HEK293 (cell line): ENCODE data around the gene PGC.

ENCODE experiments used
- CTCF ChIA-PET: fragments of 350-600 bp; formaldehyde crosslinking; extraction: SDS; loops from one replicate; lab custom pipeline; 2021; ENCODE audit warnings: antibody characterized with exemption; lab: Yijun Ruan, JAX
- POLR2A ChIA-PET: fragments of 300-600 bp; formaldehyde crosslinking; extraction: SDS; loops from one replicate; lab custom pipeline; 2020; ENCODE audit warnings: antibody characterized with exemption, inconsistent platforms; lab: Yijun Ruan, JAX
- H3K27ac ChIP-seq: fragments of 200-500 bp; sonication (Bioruptor generic); 2 replicates; pipeline ENCODE4 v1.5.1; 2014; ENCODE audit warnings: low read depth, low read length, control low read depth, inconsistent platforms; ENCODE audit errors: extremely low read depth
- H3K36me3 ChIP-seq, 2 experiments: fragments of 200-500 bp in 1 of 2; sonication (Bioruptor generic) in 1 of 2; 1 replicate in 1 of 2; 2 replicates in 1 of 2; pipeline ENCODE4 v1.5.1; 2014 to 2017; ENCODE audit warnings: inconsistent platforms in 2 of 2, low read length in 2 of 2; ENCODE audit not compliant: control insufficient read depth in 2 of 2, insufficient read depth in 1 of 2
- H3K4me1 ChIP-seq: fragments of 200-500 bp; sonication (Bioruptor generic); 2 replicates; pipeline ENCODE4 v1.5.1; 2014; ENCODE audit warnings: mild to moderate bottlenecking, low read length, inconsistent platforms; ENCODE audit not compliant: control insufficient read depth, insufficient read depth
- H3K4me3 ChIP-seq: 2 replicates; pipeline ENCODE4 v1.5.1; 2011; ENCODE audit warnings: low read depth, mild to moderate bottlenecking, control low read depth, low read length, moderate library complexity
- H3K9me3 ChIP-seq: fragments of 200-500 bp; sonication (Bioruptor generic); 2 replicates; pipeline ENCODE4 v1.5.1; 2014; ENCODE audit warnings: low read depth, low read length, inconsistent platforms; ENCODE audit not compliant: control insufficient read depth, insufficient read depth
- BCL11A ChIP-seq: fragments of 450-650 bp; formaldehyde crosslinking; IDR thresholded peaks from 2 replicates; pipeline ENCODE4 v1.5.1; 2016; ENCODE audit warnings: low read depth, missing biosample characterization, missing genetic modification characterization
- EGR2 ChIP-seq: fragments of 450-650 bp; formaldehyde crosslinking; IDR thresholded peaks from 2 replicates; pipeline ENCODE4 v1.5.1; 2016; ENCODE audit warnings: low read depth, missing biosample characterization, missing genetic modification characterization
- GFI1B ChIP-seq: fragments of 450-650 bp; formaldehyde crosslinking; IDR thresholded peaks from 2 replicates; pipeline ENCODE4 v1.5.1; 2016; ENCODE audit warnings: missing biosample characterization, missing genetic modification characterization
- HOXA7 ChIP-seq: sonication (generic); formaldehyde crosslinking; IDR thresholded peaks from 2 replicates; pipeline ENCODE4 v1.8.1; 2022; ENCODE audit warnings: missing genetic modification reagents, borderline replicate concordance
- KLF1 ChIP-seq: fragments of 450-650 bp; formaldehyde crosslinking; IDR thresholded peaks from 2 replicates; pipeline ENCODE4 v1.5.1; 2016; ENCODE audit warnings: missing biosample characterization, missing genetic modification characterization
- MEIS1 ChIP-seq: sonication (generic); formaldehyde crosslinking; IDR thresholded peaks from 2 replicates; pipeline ENCODE4 v1.8.1; 2022; ENCODE audit warnings: missing genetic modification reagents, mild to moderate bottlenecking, borderline replicate concordance
- REPIN1 ChIP-seq: fragments of 450-650 bp; formaldehyde crosslinking; IDR thresholded peaks from 2 replicates; pipeline ENCODE4 v1.5.1; 2017; ENCODE audit warnings: missing biosample characterization, missing genetic modification characterization, low read depth
- REST ChIP-seq: fragments of 450-650 bp; formaldehyde crosslinking; IDR thresholded peaks from 2 replicates; pipeline ENCODE4 v1.5.1; 2016; ENCODE audit warnings: missing biosample characterization, missing genetic modification characterization
- SP3 ChIP-seq: fragments of 450-650 bp; formaldehyde crosslinking; IDR thresholded peaks from 2 replicates; pipeline ENCODE4 v1.5.1; 2016; ENCODE audit warnings: missing biosample characterization, missing genetic modification characterization
- ZBTB1 ChIP-seq: fragments of 450-650 bp; formaldehyde crosslinking; IDR thresholded peaks from 2 replicates; pipeline ENCODE4 v1.5.1; 2016; ENCODE audit warnings: missing biosample characterization, missing genetic modification characterization
- ZBTB49 ChIP-seq: fragments of 450-650 bp; formaldehyde crosslinking; IDR thresholded peaks from 2 replicates; pipeline ENCODE4 v1.5.1; 2016; ENCODE audit warnings: missing biosample characterization, missing genetic modification characterization, low read depth
- ZFHX2 ChIP-seq: fragments of 450-650 bp; formaldehyde crosslinking; conservative IDR thresholded peaks from 2 replicates; pipeline ENCODE4 v1.5.1; 2016; ENCODE audit warnings: missing biosample characterization, missing genetic modification characterization
- ZFP37 ChIP-seq: fragments of 450-650 bp; formaldehyde crosslinking; IDR thresholded peaks from 2 replicates; pipeline ENCODE4 v1.5.1; 2016; ENCODE audit warnings: missing biosample characterization, missing genetic modification characterization
- ZNF148 ChIP-seq: fragments of 450-650 bp; formaldehyde crosslinking; IDR thresholded peaks from 2 replicates; pipeline ENCODE4 v1.5.0; 2017; ENCODE audit warnings: missing biosample characterization, missing genetic modification characterization, borderline replicate concordance
- ZNF341 ChIP-seq: fragments of 450-650 bp; formaldehyde crosslinking; IDR thresholded peaks from 2 replicates; pipeline ENCODE4; 2016; ENCODE audit warnings: low read depth, missing biosample characterization, missing genetic modification characterization
- ZNF529 ChIP-seq: fragments of 450-650 bp; formaldehyde crosslinking; IDR thresholded peaks from 2 replicates; pipeline ENCODE4 v1.5.1; 2017; ENCODE audit warnings: missing genetic modification characterization, missing biosample characterization; ENCODE audit not compliant: insufficient replicate concordance
- ZNF571 ChIP-seq: fragments of 450-650 bp; formaldehyde crosslinking; IDR thresholded peaks from 2 replicates; pipeline ENCODE4 v1.5.0; 2017; ENCODE audit warnings: missing biosample characterization, missing genetic modification characterization
- ZNF600 ChIP-seq: fragments of 450-650 bp; formaldehyde crosslinking; IDR thresholded peaks from 2 replicates; pipeline ENCODE4 v1.5.1; 2016; ENCODE audit warnings: missing biosample characterization, missing genetic modification characterization
- ZNF623 ChIP-seq: fragments of 450-650 bp; formaldehyde crosslinking; IDR thresholded peaks from 2 replicates; pipeline ENCODE4 v1.5.1; 2016; ENCODE audit warnings: missing biosample characterization, missing genetic modification characterization
- ZNF660 ChIP-seq: fragments of 450-650 bp; IDR thresholded peaks from 2 replicates; pipeline ENCODE4 v1.5.1; 2018; ENCODE audit warnings: missing biosample characterization, mild to moderate bottlenecking, missing genetic modification characterization
- ZSCAN18 ChIP-seq: fragments of 450-650 bp; formaldehyde crosslinking; IDR thresholded peaks from 2 replicates; pipeline ENCODE4 v1.5.1; 2016; ENCODE audit warnings: missing biosample characterization, missing genetic modification characterization

PGC gene

GRCh38 chr6:41744236-41744787, 2.9 kb downstream of the PGC start:
- TF ChIP-seq MEIS1 (CRISPR knock-in tag) = no peak
- TF ChIP-seq ZNF571 = no peak
- TF ChIP-seq KLF1 = no peak
- no peak for TF ChIP-seq ZNF660 (tag by site-specific recombination)
- no peak for TF ChIP-seq ZFP37 (tag by site-specific recombination)
- no peak for TF ChIP-seq REPIN1 (tag by site-specific recombination)
- TF ChIP-seq ZNF148 (tag by site-specific recombination) = no peak
- TF ChIP-seq GFI1B (tag by site-specific recombination) = no peak
- no peak for TF ChIP-seq ZNF341 (tag by site-specific recombination)
- TF ChIP-seq ZNF623 = no peak
- no peak for TF ChIP-seq HOXA7 (CRISPR knock-in tag)
- no peak for TF ChIP-seq BCL11A (tag by site-specific recombination)
- no peak for TF ChIP-seq ZBTB1 (tag by site-specific recombination)
- TF ChIP-seq ZNF529 (tag by site-specific recombination) = no peak
- H3K27ac ChIP-seq = no peak overlapping the region
- ChIA-PET POLR2A (interaction anchor here (0.5 kb wide), 1 partner anchor 8 kb away, joined by 4 read pairs; no protein-coding TSS in a partner anchor), CTCF (interaction anchor here (0.5 to 0.7 kb wide), 2 partner anchors 307 to 1325 kb away, joined by 4 to 6 read pairs; no protein-coding TSS in a partner anchor)
- H3K4me3 ChIP-seq = no peak overlapping the region
- no peaks in the 10 kb centered on the region for H3K4me1 ChIP-seq
- H3K36me3 ChIP-seq = no peaks in the 10 kb centered on the region
- no peaks in the 10 kb centered on the region for H3K9me3 ChIP-seq

GRCh38 chr6:41743406-41744235, 3.6 kb downstream of the PGC start:
- Histone ChIP-seq H3K36me3 (no peaks in the 10 kb centered on the region), H3K4me1 (no peaks in the 10 kb centered on the region), H3K27ac (no peak overlapping the region), H3K4me3 (no peak overlapping the region), H3K9me3 (no peaks in the 10 kb centered on the region)
- CTCF ChIA-PET = interaction anchor here (0.5 to 1.0 kb wide), 3 partner anchors 301 to 1326 kb away, joined by 3 to 6 read pairs (median 3); no protein-coding TSS in a partner anchor
- POLR2A ChIA-PET = no interaction called here
- TF ChIP-seq ZNF148 (tag by site-specific recombination) (no peak), REST (tag by site-specific recombination) (no peak), ZSCAN18 (tag by site-specific recombination) (no peak), SP3 (tag by site-specific recombination) (no peak), ZNF600 (tag by site-specific recombination) (0 out of 2 replicates have a peak, but pooled peaks have one; percentile 22), EGR2 (peak; percentile 57), BCL11A (tag by site-specific recombination) (no peak), ZFHX2 (tag by site-specific recombination) (peak; percentile 73), ZBTB49 (tag by site-specific recombination) (no peak)
